Germinal center (tissue), 1 donor: Measurements from ENCODE around the gene ACKR2.
A peak's percentile ranks its signal among the peaks of the same experiment; 100 is the strongest.

Experiments
- DNase-seq: peaks from one replicate; pipeline ENCODE4 v3.0.0; 2012; ENCODE audit warnings: mixed read lengths, low spot score

Gene ACKR2

GRCh38 chr3:42809202-42809601, at the start of gene ACKR2:
Gene ACKR2, plus strand, starts transcription at chr3:42809445. Its CDS starts 55,058 bp downstream, at chr3:42864503.
- no peak for DNase-seq

- DNase-seq: no peak
Measured at GRCh38 chr3:42762046-42762724, 47.1 kb upstream of the ACKR2 start.

- no peak for DNase-seq
Measured at GRCh38 chr3:42763021-42763420, 46.2 kb upstream of the ACKR2 start.

GRCh38 chr3:42764115-42764514, 45.1 kb upstream of the ACKR2 start:
- no peak for DNase-seq

- no peak for DNase-seq
Measured at GRCh38 chr3:42764561-42765295, 44.5 kb upstream of the ACKR2 start.

- no peak for DNase-seq
Measured at GRCh38 chr3:42769477-42770131, 39.6 kb upstream of the ACKR2 start.

GRCh38 chr3:42771271-42771670, 38.0 kb upstream of the ACKR2 start:
- DNase-seq: no peak

- peak; percentile 91 for DNase-seq
Measured at GRCh38 chr3:42772670-42773408, 36.4 kb upstream of the ACKR2 start, which contains the start of gene CCDC13. Gene CCDC13, minus strand, starts transcription at chr3:42773253. Its CDS starts 14,908 bp downstream, at chr3:42758345.

GRCh38 chr3:42773409-42773751, 35.9 kb upstream of the ACKR2 start:
- DNase-seq: no peak

- DNase-seq: no peak
Measured at GRCh38 chr3:42778644-42779043, 30.6 kb upstream of the ACKR2 start.

GRCh38 chr3:42780398-42780797, 28.8 kb upstream of the ACKR2 start:
- no peak for DNase-seq

- DNase-seq: peak; percentile 71
Measured at GRCh38 chr3:42780892-42781700, 28.1 kb upstream of the ACKR2 start.

- no peak for DNase-seq
Measured at GRCh38 chr3:42786212-42786611, 23.0 kb upstream of the ACKR2 start.

GRCh38 chr3:42786631-42787030, 22.6 kb upstream of the ACKR2 start:
- DNase-seq: no peak

- no peak for DNase-seq
Measured at GRCh38 chr3:42790714-42791229, 18.5 kb upstream of the ACKR2 start.

GRCh38 chr3:42795621-42796181, 13.5 kb upstream of the ACKR2 start:
- DNase-seq: no peak

- no peak for DNase-seq
Measured at GRCh38 chr3:42796332-42796885, 12.8 kb upstream of the ACKR2 start.

- no peak for DNase-seq
Measured at GRCh38 chr3:42799376-42799775, 9.9 kb upstream of the ACKR2 start.

- no peak for DNase-seq
Measured at GRCh38 chr3:42800251-42800650, 9.0 kb upstream of the ACKR2 start.

- DNase-seq: no peak
Measured at GRCh38 chr3:42801048-42801620, 8.1 kb upstream of the ACKR2 start.
